ENCODE results near the gene TNXB. TPM values are rescaled to one million over a fixed set of nuclear protein-coding genes. Genes with fewer than 3 reads are reported as not detected.

Gene TNXB
- total and polyA plus RNA-seq, 2 donors (not counting 1 experiment from before 2014, with no cell fraction given), result 8.1 to 63.9 TPM

- Histone ChIP-seq H3K36me3 (ENCODE audit: control insufficient read depth, insufficient read depth, low read length) (peaks cover 11% of the 10 kb centered on the region), H3K79me2 (ENCODE audit: control insufficient read depth, insufficient read depth, low read length) (no peaks in the 10 kb centered on the region), H4K20me1 (ENCODE audit: control insufficient read depth, extremely low read depth, insufficient read depth, low read length) (no peaks in the 10 kb centered on the region), H3K9ac (ENCODE audit: insufficient read depth, low read length) (no peak overlapping the region), H3K27ac (ENCODE audit: insufficient read depth, low read length) (no peak overlapping the region), H3K4me1 (ENCODE audit: control insufficient read depth, extremely low read depth, insufficient read depth, low read length) (peaks cover 46% of the 10 kb centered on the region), H2AFZ (ENCODE audit: low read length) (no peak overlapping the region), H3K27me3 (ENCODE audit: control insufficient read depth, insufficient read depth, low read length) (peaks cover 7% of the 10 kb centered on the region), H3K9me3 (ENCODE audit: control insufficient read depth, insufficient read depth, low read depth, low read length) (no peaks in the 10 kb centered on the region), H3K4me3 (replicated peaks in 1 of 4; ENCODE audit: control extremely low read depth in 1 of 4, insufficient read depth in 1 of 4, low read depth in 3 of 4, low read length in 4 of 4) (no peak overlapping the region), H3K4me2 (ENCODE audit: extremely low read depth, insufficient read depth, low read length) (no peak overlapping the region)
- peak in 1 of 2 donors; percentile 58 for DNase-seq (ENCODE audit: low read depth in 2 of 2)
- TF ChIP-seq CTCF (conservative IDR thresholded peaks at IDR 0.05 in 1 of 2, IDR thresholded peaks at IDR 0.05 in 1 of 2; ENCODE audit: low read depth in 1 of 2, low read length in 2 of 2), result no peak
- no peak for TF ChIP-seq EZH2 (IDR thresholded peaks at IDR 0.05; ENCODE audit: low read length, missing control alignments)
These were observed 3.4 kb upstream of the TNXB start for GRCh38 chr6:32112431-32112980.

- TF ChIP-seq EZH2 (IDR thresholded peaks at IDR 0.05; ENCODE audit: low read length, missing control alignments), result no peak
- no peak for TF ChIP-seq CTCF (conservative IDR thresholded peaks at IDR 0.05 in 1 of 2, IDR thresholded peaks at IDR 0.05 in 1 of 2; ENCODE audit: low read depth in 1 of 2, low read length in 2 of 2)
- no peak for DNase-seq (ENCODE audit: low read depth in 2 of 2)
These were observed 2.4 kb upstream of the TNXB start for GRCh38 chr6:32111424-32112066.

GRCh38 chr6:32110632-32111031, 1.5 kb upstream of the TNXB start:
- peaks cover 7% of the 10 kb centered on the region for H3K27me3 ChIP-seq (ENCODE audit: control insufficient read depth, insufficient read depth, low read length)
- H3K36me3 ChIP-seq (ENCODE audit: control insufficient read depth, insufficient read depth, low read length), result peaks cover 2% of the 10 kb centered on the region
- DNase-seq (ENCODE audit: low read depth in 2 of 2), result no peak
- no peak overlapping the region for H3K4me3 ChIP-seq (replicated peaks in 1 of 4; ENCODE audit: control extremely low read depth in 1 of 4, insufficient read depth in 1 of 4, low read depth in 3 of 4, low read length in 4 of 4)
- H3K79me2 ChIP-seq (ENCODE audit: control insufficient read depth, insufficient read depth, low read length), result no peaks in the 10 kb centered on the region
- no peak for TF ChIP-seq EZH2 (IDR thresholded peaks at IDR 0.05; ENCODE audit: low read length, missing control alignments)
- no peak for TF ChIP-seq CTCF (conservative IDR thresholded peaks at IDR 0.05 in 1 of 2, IDR thresholded peaks at IDR 0.05 in 1 of 2; ENCODE audit: low read depth in 1 of 2, low read length in 2 of 2)
- H3K9ac ChIP-seq (ENCODE audit: insufficient read depth, low read length), result no peak overlapping the region
- no peak overlapping the region for H2AFZ ChIP-seq (ENCODE audit: low read length)
- H3K4me2 ChIP-seq (ENCODE audit: extremely low read depth, insufficient read depth, low read length), result no peak overlapping the region
- H4K20me1 ChIP-seq (ENCODE audit: control insufficient read depth, extremely low read depth, insufficient read depth, low read length), result no peaks in the 10 kb centered on the region
- H3K4me1 ChIP-seq (ENCODE audit: control insufficient read depth, extremely low read depth, insufficient read depth, low read length), result peaks cover 49% of the 10 kb centered on the region
- no peak overlapping the region for H3K27ac ChIP-seq (ENCODE audit: insufficient read depth, low read length)
- H3K9me3 ChIP-seq (ENCODE audit: control insufficient read depth, insufficient read depth, low read depth, low read length), result no peaks in the 10 kb centered on the region

More at GRCh38 chr6:32111424-32112066, 2.4 kb upstream of the TNXB start:
- Histone ChIP-seq H3K79me2 (ENCODE audit: control insufficient read depth, insufficient read depth, low read length) (no peaks in the 10 kb centered on the region), H3K36me3 (ENCODE audit: control insufficient read depth, insufficient read depth, low read length) (peaks cover 6% of the 10 kb centered on the region), H3K27me3 (ENCODE audit: control insufficient read depth, insufficient read depth, low read length) (peaks cover 7% of the 10 kb centered on the region), H3K9ac (ENCODE audit: insufficient read depth, low read length) (no peak overlapping the region), H4K20me1 (ENCODE audit: control insufficient read depth, extremely low read depth, insufficient read depth, low read length) (no peaks in the 10 kb centered on the region), H3K4me3 (replicated peaks in 1 of 4; ENCODE audit: control extremely low read depth in 1 of 4, insufficient read depth in 1 of 4, low read depth in 3 of 4, low read length in 4 of 4) (no peak overlapping the region), H3K4me2 (ENCODE audit: extremely low read depth, insufficient read depth, low read length) (no peak overlapping the region), H3K27ac (ENCODE audit: insufficient read depth, low read length) (no peak overlapping the region), H3K9me3 (ENCODE audit: control insufficient read depth, insufficient read depth, low read depth, low read length) (no peaks in the 10 kb centered on the region), H2AFZ (ENCODE audit: low read length) (no peak overlapping the region), H3K4me1 (ENCODE audit: control insufficient read depth, extremely low read depth, insufficient read depth, low read length) (peaks cover 51% of the 10 kb centered on the region)
